ENCODE measurements around the gene E2F2.

E2F2 gene

DNA sequence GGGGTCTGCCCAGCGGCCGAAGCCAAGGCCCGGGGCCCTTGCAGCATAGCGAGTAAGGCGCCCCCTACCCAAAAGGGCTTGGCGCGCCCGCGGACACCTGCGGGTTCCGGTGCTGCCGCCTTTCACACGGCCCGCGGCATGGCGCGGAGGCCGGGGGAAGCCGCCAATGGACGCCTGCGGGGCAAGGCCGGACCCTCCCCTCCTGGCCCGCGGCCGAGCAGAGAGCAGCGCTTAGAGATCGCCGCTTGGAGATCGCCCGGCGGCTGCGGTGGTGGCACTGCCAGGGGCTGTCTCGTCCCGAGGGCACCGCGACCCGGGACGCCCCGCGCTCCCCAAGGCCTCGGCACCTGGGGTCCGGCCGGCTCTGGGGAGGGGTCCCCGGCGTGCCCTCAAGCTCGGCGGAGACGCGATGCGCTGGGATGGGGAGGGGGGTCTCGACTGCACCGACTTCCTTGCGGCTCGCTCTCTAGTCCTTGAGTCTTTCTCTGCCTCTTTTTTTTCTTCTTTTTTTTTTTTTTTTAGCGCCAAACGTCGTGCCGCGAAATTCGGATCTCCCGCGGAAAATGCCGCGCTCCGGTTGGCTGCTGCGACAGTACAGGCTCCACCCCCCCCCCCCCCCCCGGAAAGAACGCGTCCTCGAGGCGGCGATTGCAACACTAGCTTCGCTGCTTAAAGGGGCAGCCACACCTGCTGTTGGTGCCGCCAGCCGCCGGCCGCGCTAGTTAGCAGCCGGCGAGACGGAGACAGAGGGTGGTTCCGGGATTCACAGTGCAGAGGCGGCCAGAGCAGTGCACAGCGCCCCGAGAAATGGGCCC lies at the start of gene E2F2:
TSS of gene E2F2 (minus strand) at position 487 of the 815 bp plus-strand sequence. CDS start at position 47, 440 bp downstream.
- H3K4me1 ChIP-seq (ENCODE audit: insufficient read depth, insufficient read length): peaks cover 12% of the 10 kb centered on the region
- H3K36me3 ChIP-seq (ENCODE audit: insufficient read depth, insufficient read length, low read length): no peaks in the 10 kb centered on the region
- no peak for DNase-seq (ENCODE audit: low read depth, low spot score)
- no peaks in the 10 kb centered on the region for H3K9me3 ChIP-seq (ENCODE audit: insufficient read depth, low read length)
- H3K4me3 ChIP-seq (ENCODE audit: insufficient read length, low read depth): peak within 1 kb of the TSS; percentile 60
- peaks cover 19% of the 10 kb centered on the region for H3K27me3 ChIP-seq (ENCODE audit: insufficient read depth, insufficient read length)
- TF ChIP-seq SUZ12 (IDR thresholded peaks at IDR 0.05; ENCODE audit: extremely low read depth, insufficient read depth, insufficient read length): no peak
- no peak for TF ChIP-seq ZNF274 (IDR thresholded peaks at IDR 0.05; ENCODE audit: low read depth, low read length)
- no peak for TF ChIP-seq YY1 (IDR thresholded peaks at IDR 0.05; ENCODE audit: insufficient read depth, insufficient read length)
- peak within 1 kb of the TSS; percentile 86 for H3K9ac ChIP-seq (ENCODE audit: insufficient read length, low read depth)

DNA sequence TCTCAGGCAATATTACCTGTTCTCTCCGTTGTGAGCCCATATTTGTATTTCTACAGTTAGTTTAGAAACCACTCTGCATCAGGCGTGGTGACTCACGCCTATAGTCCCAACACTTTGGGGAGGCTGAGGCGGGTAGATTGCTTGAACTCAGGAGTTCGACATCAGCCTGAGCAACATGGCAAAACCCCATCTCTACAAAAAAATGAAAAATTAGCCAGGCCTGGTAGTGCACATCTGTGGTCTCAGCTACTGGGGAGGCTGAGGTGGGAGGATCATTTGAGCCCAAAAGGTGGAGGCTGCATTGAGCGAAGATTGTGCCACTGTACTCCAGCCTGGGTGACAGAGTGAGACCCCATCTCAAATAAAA lies 47.9 kb upstream of the E2F2 start:
- TF ChIP-seq ZNF274 (IDR thresholded peaks at IDR 0.05; ENCODE audit: low read depth, low read length) (no peak), SUZ12 (IDR thresholded peaks at IDR 0.05; ENCODE audit: extremely low read depth, insufficient read depth, insufficient read length) (no peak), YY1 (IDR thresholded peaks at IDR 0.05; ENCODE audit: insufficient read depth, insufficient read length) (no peak)
- H3K9ac ChIP-seq (ENCODE audit: insufficient read length, low read depth): no peak overlapping the region
- H3K9me3 ChIP-seq (ENCODE audit: insufficient read depth, low read length): no peaks in the 10 kb centered on the region
- H3K27me3 ChIP-seq (ENCODE audit: insufficient read depth, insufficient read length): no peaks in the 10 kb centered on the region
- H3K36me3 ChIP-seq (ENCODE audit: insufficient read depth, insufficient read length, low read length): no peaks in the 10 kb centered on the region
- no peak overlapping the region for H3K4me3 ChIP-seq (ENCODE audit: insufficient read length, low read depth)
- DNase-seq (ENCODE audit: low read depth, low spot score): no peak
- peaks cover 4% of the 10 kb centered on the region for H3K4me1 ChIP-seq (ENCODE audit: insufficient read depth, insufficient read length)

DNA sequence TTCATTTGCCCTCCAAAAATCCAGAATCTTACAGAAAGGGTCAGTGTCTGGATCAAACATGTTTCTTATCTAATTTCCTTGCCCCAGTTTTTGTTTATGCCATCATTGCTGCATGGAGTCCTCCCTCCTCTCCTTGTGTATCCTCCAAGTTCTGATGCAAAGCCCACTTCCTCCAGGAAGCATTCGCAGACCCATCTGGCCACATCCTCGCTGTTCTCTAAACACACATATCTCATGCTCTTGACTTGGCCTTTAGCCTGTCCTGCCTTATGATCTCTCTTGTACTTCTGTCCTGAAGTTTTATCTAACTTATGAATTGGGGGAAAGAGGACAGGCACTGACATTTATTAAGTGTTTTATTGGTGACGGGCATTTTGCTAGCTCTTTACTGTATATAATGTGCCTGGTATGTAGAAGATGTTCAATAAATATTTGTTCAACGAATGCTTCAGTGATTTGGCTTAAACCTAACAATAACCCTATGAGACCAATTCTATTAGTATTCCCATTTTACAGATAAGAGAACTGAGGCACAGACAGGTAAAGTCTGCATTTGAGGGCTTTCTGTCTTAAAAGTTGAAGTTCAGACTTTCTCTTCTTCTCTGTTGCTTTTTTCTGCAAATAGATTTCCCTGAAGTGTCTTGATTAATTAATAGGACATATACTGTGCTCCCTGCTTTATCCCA lies 47.4 kb upstream of the E2F2 start:
- Histone ChIP-seq H3K36me3 (ENCODE audit: insufficient read depth, insufficient read length, low read length) (no peaks in the 10 kb centered on the region), H3K9ac (ENCODE audit: insufficient read length, low read depth) (no peak overlapping the region), H3K4me3 (ENCODE audit: insufficient read length, low read depth) (no peak overlapping the region), H3K9me3 (ENCODE audit: insufficient read depth, low read length) (no peaks in the 10 kb centered on the region), H3K27me3 (ENCODE audit: insufficient read depth, insufficient read length) (no peaks in the 10 kb centered on the region), H3K4me1 (ENCODE audit: insufficient read depth, insufficient read length) (peaks cover 4% of the 10 kb centered on the region)
- no peak for DNase-seq (ENCODE audit: low read depth, low spot score)
- TF ChIP-seq YY1 (IDR thresholded peaks at IDR 0.05; ENCODE audit: insufficient read depth, insufficient read length): no peak
- no peak for TF ChIP-seq ZNF274 (IDR thresholded peaks at IDR 0.05; ENCODE audit: low read depth, low read length)
- no peak for TF ChIP-seq SUZ12 (IDR thresholded peaks at IDR 0.05; ENCODE audit: extremely low read depth, insufficient read depth, insufficient read length)

- DNase-seq (ENCODE audit: low read depth, low spot score): no peak
- H3K9ac ChIP-seq (ENCODE audit: insufficient read length, low read depth): peak overlapping the region; percentile 17
Observed at GRCh38 chr1:23577056-23578004, 46.3 kb upstream of the E2F2 start.

GRCh38 chr1:23576338-23577055 lies 45.5 kb upstream of the E2F2 start:
- Histone ChIP-seq H3K27me3 (ENCODE audit: insufficient read depth, insufficient read length) (no peaks in the 10 kb centered on the region), H3K9ac (ENCODE audit: insufficient read length, low read depth) (no peak overlapping the region), H3K4me1 (ENCODE audit: insufficient read depth, insufficient read length) (peaks cover 4% of the 10 kb centered on the region), H3K9me3 (ENCODE audit: insufficient read depth, low read length) (no peaks in the 10 kb centered on the region), H3K36me3 (ENCODE audit: insufficient read depth, insufficient read length, low read length) (no peaks in the 10 kb centered on the region), H3K4me3 (ENCODE audit: insufficient read length, low read depth) (no peak overlapping the region)
- DNase-seq (ENCODE audit: low read depth, low spot score): no peak
- TF ChIP-seq SUZ12 (IDR thresholded peaks at IDR 0.05; ENCODE audit: extremely low read depth, insufficient read depth, insufficient read length) (no peak), YY1 (IDR thresholded peaks at IDR 0.05; ENCODE audit: insufficient read depth, insufficient read length) (no peak), ZNF274 (IDR thresholded peaks at IDR 0.05; ENCODE audit: low read depth, low read length) (no peak)

More at GRCh38 chr1:23577056-23578004, 46.3 kb upstream of the E2F2 start:
- no peak for TF ChIP-seq ZNF274 (IDR thresholded peaks at IDR 0.05; ENCODE audit: low read depth, low read length)
- no peak for TF ChIP-seq YY1 (IDR thresholded peaks at IDR 0.05; ENCODE audit: insufficient read depth, insufficient read length)
- no peak for TF ChIP-seq SUZ12 (IDR thresholded peaks at IDR 0.05; ENCODE audit: extremely low read depth, insufficient read depth, insufficient read length)
- Histone ChIP-seq H3K4me3 (ENCODE audit: insufficient read length, low read depth) (no peak overlapping the region), H3K36me3 (ENCODE audit: insufficient read depth, insufficient read length, low read length) (no peaks in the 10 kb centered on the region), H3K9me3 (ENCODE audit: insufficient read depth, low read length) (no peaks in the 10 kb centered on the region), H3K27me3 (ENCODE audit: insufficient read depth, insufficient read length) (no peaks in the 10 kb centered on the region), H3K4me1 (ENCODE audit: insufficient read depth, insufficient read length) (peaks cover 4% of the 10 kb centered on the region)

- no peak for DNase-seq (ENCODE audit: low read depth, low spot score)
- no peaks in the 10 kb centered on the region for H3K27me3 ChIP-seq (ENCODE audit: insufficient read depth, insufficient read length)
- no peak for TF ChIP-seq SUZ12 (IDR thresholded peaks at IDR 0.05; ENCODE audit: extremely low read depth, insufficient read depth, insufficient read length)
- TF ChIP-seq YY1 (IDR thresholded peaks at IDR 0.05; ENCODE audit: insufficient read depth, insufficient read length): no peak
- no peak overlapping the region for H3K4me3 ChIP-seq (ENCODE audit: insufficient read length, low read depth)
- no peaks in the 10 kb centered on the region for H3K36me3 ChIP-seq (ENCODE audit: insufficient read depth, insufficient read length, low read length)
- no peaks in the 10 kb centered on the region for H3K9me3 ChIP-seq (ENCODE audit: insufficient read depth, low read length)
- no peak overlapping the region for H3K9ac ChIP-seq (ENCODE audit: insufficient read length, low read depth)
- H3K4me1 ChIP-seq (ENCODE audit: insufficient read depth, insufficient read length): peaks cover 4% of the 10 kb centered on the region
Observed at GRCh38 chr1:23575226-23575810, 44.3 kb upstream of the E2F2 start.

All from NT2/D1 (cell line).